ENCODE data around the gene IFT81. TPM values are rescaled to one million over a fixed set of nuclear protein-coding genes. Genes with fewer than 3 reads are reported as not detected.

Gene IFT81
- total RNA-seq, 1 experiment from 2014 or later = 10.5 TPM

DNA sequence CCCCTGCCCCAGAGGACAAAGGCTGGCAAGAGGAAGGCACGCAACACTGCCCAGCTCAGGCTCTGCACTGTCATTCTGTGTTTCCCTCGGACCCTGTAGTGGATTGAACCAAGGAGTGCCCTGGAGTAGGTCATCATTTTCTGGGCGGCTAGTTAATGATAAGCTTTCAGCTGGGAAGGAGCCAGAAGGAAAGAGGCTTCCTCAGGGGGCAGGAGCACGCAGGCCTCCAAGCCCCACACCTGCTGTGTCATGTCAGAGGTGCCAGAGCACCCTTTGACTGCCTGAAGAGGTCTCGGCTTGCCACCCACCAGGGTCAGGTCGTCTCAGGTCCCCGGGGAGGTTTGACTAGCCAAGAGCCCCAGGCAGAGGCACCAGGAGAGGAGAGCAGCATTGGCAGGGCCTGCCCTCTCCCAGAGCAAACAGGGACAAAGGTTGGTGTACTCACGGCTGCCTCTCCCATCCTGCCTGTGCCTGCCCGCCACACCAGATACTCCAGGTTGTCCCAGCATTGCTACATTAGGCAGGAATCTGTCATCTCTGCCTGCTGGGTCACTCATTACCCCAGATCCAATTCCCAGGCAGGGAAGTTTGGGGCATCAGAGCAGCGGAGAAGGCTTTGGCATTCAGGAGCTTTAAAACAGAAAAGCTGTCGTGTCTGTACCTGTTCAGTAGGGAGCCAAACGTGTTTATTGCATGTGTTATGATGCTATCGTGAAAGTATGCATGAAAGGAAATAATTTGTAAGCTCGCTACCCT, 123.4 kb downstream of the IFT81 start:
- H3K4me3 Mint-ChIP-seq = no peak overlapping the region
- POLR2A ChIA-PET = no interaction called here
- TF ChIP-seq ZNF396 (CRISPR knock-in tag; IDR thresholded peaks at IDR 0.05; ENCODE audit: borderline replicate concordance) (no peak), TP53 (CRISPR knock-in tag; IDR thresholded peaks at IDR 0.05) (no peak), OVOL2 (CRISPR knock-in tag; IDR thresholded peaks at IDR 0.05; ENCODE audit: borderline replicate concordance) (no peak), ZNF671 (CRISPR knock-in tag; IDR thresholded peaks at IDR 0.05) (no peak), CREB1 (CRISPR knock-in tag; IDR thresholded peaks at IDR 0.05) (no peak), NR1H2 (CRISPR knock-in tag; IDR thresholded peaks at IDR 0.05) (no peak), NFATC4 (CRISPR knock-in tag; IDR thresholded peaks at IDR 0.05) (no peak), IRF2 (CRISPR knock-in tag; IDR thresholded peaks at IDR 0.05; ENCODE audit: borderline replicate concordance, low read depth) (no peak), ZNF423 (CRISPR knock-in tag; IDR thresholded peaks at IDR 0.05) (no peak), FOXP1 (CRISPR knock-in tag; IDR thresholded peaks at IDR 0.05; ENCODE audit: borderline replicate concordance) (no peak), TEAD1 (CRISPR knock-in tag; IDR thresholded peaks at IDR 0.05) (no peak), NR2C2 (CRISPR knock-in tag; IDR thresholded peaks at IDR 0.05) (no peak)
- TF ChIP-seq, protein P1, sequence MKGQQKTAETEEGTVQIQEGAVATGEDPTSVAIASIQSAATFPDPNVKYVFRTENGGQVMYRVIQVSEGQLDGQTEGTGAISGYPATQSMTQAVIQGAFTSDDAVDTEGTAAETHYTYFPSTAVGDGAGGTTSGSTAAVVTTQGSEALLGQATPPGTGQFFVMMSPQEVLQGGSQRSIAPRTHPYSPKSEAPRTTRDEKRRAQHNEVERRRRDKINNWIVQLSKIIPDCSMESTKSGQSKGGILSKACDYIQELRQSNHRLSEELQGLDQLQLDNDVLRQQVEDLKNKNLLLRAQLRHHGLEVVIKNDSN (CRISPR knock-in tag; IDR thresholded peaks at IDR 0.05) = no peak
- TF ChIP-seq, protein P2, sequence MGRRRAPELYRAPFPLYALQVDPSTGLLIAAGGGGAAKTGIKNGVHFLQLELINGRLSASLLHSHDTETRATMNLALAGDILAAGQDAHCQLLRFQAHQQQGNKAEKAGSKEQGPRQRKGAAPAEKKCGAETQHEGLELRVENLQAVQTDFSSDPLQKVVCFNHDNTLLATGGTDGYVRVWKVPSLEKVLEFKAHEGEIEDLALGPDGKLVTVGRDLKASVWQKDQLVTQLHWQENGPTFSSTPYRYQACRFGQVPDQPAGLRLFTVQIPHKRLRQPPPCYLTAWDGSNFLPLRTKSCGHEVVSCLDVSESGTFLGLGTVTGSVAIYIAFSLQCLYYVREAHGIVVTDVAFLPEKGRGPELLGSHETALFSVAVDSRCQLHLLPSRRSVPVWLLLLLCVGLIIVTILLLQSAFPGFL (CRISPR knock-in tag; IDR thresholded peaks at IDR 0.05; ENCODE audit: borderline replicate concordance) = no peak
- TF ChIP-seq, protein P3, sequence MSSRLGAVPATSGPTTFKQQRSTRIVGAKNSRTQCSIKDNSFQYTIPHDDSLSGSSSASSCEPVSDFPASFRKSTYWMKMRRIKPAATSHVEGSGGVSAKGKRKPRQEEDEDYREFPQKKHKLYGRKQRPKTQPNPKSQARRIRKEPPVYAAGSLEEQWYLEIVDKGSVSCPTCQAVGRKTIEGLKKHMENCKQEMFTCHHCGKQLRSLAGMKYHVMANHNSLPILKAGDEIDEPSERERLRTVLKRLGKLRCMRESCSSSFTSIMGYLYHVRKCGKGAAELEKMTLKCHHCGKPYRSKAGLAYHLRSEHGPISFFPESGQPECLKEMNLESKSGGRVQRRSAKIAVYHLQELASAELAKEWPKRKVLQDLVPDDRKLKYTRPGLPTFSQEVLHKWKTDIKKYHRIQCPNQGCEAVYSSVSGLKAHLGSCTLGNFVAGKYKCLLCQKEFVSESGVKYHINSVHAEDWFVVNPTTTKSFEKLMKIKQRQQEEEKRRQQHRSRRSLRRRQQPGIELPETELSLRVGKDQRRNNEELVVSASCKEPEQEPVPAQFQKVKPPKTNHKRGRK (CRISPR knock-in tag; IDR thresholded peaks at IDR 0.05; ENCODE audit: borderline replicate concordance) = no peak
- TF ChIP-seq, protein P4, sequence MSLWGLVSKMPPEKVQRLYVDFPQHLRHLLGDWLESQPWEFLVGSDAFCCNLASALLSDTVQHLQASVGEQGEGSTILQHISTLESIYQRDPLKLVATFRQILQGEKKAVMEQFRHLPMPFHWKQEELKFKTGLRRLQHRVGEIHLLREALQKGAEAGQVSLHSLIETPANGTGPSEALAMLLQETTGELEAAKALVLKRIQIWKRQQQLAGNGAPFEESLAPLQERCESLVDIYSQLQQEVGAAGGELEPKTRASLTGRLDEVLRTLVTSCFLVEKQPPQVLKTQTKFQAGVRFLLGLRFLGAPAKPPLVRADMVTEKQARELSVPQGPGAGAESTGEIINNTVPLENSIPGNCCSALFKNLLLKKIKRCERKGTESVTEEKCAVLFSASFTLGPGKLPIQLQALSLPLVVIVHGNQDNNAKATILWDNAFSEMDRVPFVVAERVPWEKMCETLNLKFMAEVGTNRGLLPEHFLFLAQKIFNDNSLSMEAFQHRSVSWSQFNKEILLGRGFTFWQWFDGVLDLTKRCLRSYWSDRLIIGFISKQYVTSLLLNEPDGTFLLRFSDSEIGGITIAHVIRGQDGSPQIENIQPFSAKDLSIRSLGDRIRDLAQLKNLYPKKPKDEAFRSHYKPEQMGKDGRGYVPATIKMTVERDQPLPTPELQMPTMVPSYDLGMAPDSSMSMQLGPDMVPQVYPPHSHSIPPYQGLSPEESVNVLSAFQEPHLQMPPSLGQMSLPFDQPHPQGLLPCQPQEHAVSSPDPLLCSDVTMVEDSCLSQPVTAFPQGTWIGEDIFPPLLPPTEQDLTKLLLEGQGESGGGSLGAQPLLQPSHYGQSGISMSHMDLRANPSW (CRISPR knock-in tag; conservative IDR thresholded peaks at IDR 0.05; ENCODE audit: low read depth) = no peak
- TF ChIP-seq, protein P5, sequence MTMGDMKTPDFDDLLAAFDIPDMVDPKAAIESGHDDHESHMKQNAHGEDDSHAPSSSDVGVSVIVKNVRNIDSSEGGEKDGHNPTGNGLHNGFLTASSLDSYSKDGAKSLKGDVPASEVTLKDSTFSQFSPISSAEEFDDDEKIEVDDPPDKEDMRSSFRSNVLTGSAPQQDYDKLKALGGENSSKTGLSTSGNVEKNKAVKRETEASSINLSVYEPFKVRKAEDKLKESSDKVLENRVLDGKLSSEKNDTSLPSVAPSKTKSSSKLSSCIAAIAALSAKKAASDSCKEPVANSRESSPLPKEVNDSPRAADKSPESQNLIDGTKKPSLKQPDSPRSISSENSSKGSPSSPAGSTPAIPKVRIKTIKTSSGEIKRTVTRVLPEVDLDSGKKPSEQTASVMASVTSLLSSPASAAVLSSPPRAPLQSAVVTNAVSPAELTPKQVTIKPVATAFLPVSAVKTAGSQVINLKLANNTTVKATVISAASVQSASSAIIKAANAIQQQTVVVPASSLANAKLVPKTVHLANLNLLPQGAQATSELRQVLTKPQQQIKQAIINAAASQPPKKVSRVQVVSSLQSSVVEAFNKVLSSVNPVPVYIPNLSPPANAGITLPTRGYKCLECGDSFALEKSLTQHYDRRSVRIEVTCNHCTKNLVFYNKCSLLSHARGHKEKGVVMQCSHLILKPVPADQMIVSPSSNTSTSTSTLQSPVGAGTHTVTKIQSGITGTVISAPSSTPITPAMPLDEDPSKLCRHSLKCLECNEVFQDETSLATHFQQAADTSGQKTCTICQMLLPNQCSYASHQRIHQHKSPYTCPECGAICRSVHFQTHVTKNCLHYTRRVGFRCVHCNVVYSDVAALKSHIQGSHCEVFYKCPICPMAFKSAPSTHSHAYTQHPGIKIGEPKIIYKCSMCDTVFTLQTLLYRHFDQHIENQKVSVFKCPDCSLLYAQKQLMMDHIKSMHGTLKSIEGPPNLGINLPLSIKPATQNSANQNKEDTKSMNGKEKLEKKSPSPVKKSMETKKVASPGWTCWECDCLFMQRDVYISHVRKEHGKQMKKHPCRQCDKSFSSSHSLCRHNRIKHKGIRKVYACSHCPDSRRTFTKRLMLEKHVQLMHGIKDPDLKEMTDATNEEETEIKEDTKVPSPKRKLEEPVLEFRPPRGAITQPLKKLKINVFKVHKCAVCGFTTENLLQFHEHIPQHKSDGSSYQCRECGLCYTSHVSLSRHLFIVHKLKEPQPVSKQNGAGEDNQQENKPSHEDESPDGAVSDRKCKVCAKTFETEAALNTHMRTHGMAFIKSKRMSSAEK (CRISPR knock-in tag; IDR thresholded peaks at IDR 0.05; ENCODE audit: borderline replicate concordance) = no peak
- TF ChIP-seq, protein P6, sequence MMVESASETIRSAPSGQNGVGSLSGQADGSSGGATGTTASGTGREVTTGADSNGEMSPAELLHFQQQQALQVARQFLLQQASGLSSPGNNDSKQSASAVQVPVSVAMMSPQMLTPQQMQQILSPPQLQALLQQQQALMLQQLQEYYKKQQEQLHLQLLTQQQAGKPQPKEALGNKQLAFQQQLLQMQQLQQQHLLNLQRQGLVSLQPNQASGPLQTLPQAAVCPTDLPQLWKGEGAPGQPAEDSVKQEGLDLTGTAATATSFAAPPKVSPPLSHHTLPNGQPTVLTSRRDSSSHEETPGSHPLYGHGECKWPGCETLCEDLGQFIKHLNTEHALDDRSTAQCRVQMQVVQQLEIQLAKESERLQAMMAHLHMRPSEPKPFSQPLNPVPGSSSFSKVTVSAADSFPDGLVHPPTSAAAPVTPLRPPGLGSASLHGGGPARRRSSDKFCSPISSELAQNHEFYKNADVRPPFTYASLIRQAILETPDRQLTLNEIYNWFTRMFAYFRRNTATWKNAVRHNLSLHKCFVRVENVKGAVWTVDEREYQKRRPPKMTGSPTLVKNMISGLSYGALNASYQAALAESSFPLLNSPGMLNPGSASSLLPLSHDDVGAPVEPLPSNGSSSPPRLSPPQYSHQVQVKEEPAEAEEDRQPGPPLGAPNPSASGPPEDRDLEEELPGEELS (CRISPR knock-in tag; IDR thresholded peaks at IDR 0.05) = no peak
- TF ChIP-seq, protein P7, sequence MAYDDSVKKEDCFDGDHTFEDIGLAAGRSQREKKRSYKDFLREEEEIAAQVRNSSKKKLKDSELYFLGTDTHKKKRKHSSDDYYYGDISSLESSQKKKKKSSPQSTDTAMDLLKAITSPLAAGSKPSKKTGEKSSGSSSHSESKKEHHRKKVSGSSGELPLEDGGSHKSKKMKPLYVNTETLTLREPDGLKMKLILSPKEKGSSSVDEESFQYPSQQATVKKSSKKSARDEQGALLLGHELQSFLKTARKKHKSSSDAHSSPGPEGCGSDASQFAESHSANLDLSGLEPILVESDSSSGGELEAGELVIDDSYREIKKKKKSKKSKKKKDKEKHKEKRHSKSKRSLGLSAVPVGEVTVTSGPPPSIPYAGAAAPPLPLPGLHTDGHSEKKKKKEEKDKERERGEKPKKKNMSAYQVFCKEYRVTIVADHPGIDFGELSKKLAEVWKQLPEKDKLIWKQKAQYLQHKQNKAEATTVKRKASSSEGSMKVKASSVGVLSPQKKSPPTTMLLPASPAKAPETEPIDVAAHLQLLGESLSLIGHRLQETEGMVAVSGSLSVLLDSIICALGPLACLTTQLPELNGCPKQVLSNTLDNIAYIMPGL (CRISPR knock-in tag; IDR thresholded peaks at IDR 0.05) = no peak
- DNase-seq (ENCODE audit: low spot score) (no peak), ATAC-seq (no peak)
- H3K9me3 Mint-ChIP-seq = peaks cover 9% of the 10 kb centered on the region; the same call in 1 of the 2 replicates
- no peaks in the 10 kb centered on the region for H3K27me3 Mint-ChIP-seq (ENCODE audit: low read depth)
- H3K4me1 Mint-ChIP-seq = peaks cover 19% of the 10 kb centered on the region
- CTCF ChIA-PET = interaction anchor here (0.6 to 1.1 kb wide), 3 partner anchors 8 to 184 kb away, joined by 3 to 4 read pairs (median 3); partner anchors contain the start of gene ATP2A2
- no peak overlapping the region; the same call in 1 of the 2 replicates for H3K27ac Mint-ChIP-seq
- H3K36me3 Mint-ChIP-seq = no peaks in the 10 kb centered on the region
